HEK293 (cell line): ENCODE results near the gene RBM46.

Source experiments
- CTCF ChIA-PET: fragments of 350-600 bp; formaldehyde crosslinking; extraction: SDS; loops from one replicate; lab custom pipeline; 2021; ENCODE audit warnings: antibody characterized with exemption; lab: Yijun Ruan, JAX
- POLR2A ChIA-PET: fragments of 300-600 bp; formaldehyde crosslinking; extraction: SDS; loops from one replicate; lab custom pipeline; 2020; ENCODE audit warnings: antibody characterized with exemption, inconsistent platforms; lab: Yijun Ruan, JAX
- H3K27ac ChIP-seq: fragments of 200-500 bp; sonication (Bioruptor generic); 2 replicates; pipeline ENCODE4 v1.5.1; 2014; ENCODE audit warnings: low read depth, low read length, control low read depth, inconsistent platforms; ENCODE audit errors: extremely low read depth
- H3K36me3 ChIP-seq, 2 experiments: fragments of 200-500 bp in 1 of 2; sonication (Bioruptor generic) in 1 of 2; 1 replicate in 1 of 2; 2 replicates in 1 of 2; pipeline ENCODE4 v1.5.1; 2014 to 2017; ENCODE audit warnings: inconsistent platforms in 2 of 2, low read length in 2 of 2; ENCODE audit not compliant: control insufficient read depth in 2 of 2, insufficient read depth in 1 of 2
- H3K4me1 ChIP-seq: fragments of 200-500 bp; sonication (Bioruptor generic); 2 replicates; pipeline ENCODE4 v1.5.1; 2014; ENCODE audit warnings: mild to moderate bottlenecking, low read length, inconsistent platforms; ENCODE audit not compliant: control insufficient read depth, insufficient read depth
- H3K4me3 ChIP-seq: 2 replicates; pipeline ENCODE4 v1.5.1; 2011; ENCODE audit warnings: low read depth, mild to moderate bottlenecking, control low read depth, low read length, moderate library complexity
- H3K9me3 ChIP-seq: fragments of 200-500 bp; sonication (Bioruptor generic); 2 replicates; pipeline ENCODE4 v1.5.1; 2014; ENCODE audit warnings: low read depth, low read length, inconsistent platforms; ENCODE audit not compliant: control insufficient read depth, insufficient read depth
- CTCF ChIP-seq: fragments of 450-650 bp; formaldehyde crosslinking; IDR thresholded peaks from 2 replicates; pipeline ENCODE4 v1.5.1; 2016; ENCODE audit warnings: missing biosample characterization, missing genetic modification characterization
- PATZ1 ChIP-seq: fragments of 450-650 bp; formaldehyde crosslinking; IDR thresholded peaks from 2 replicates; pipeline ENCODE4 v1.5.1; 2016; ENCODE audit warnings: missing biosample characterization, missing genetic modification characterization
- ZBTB1 ChIP-seq: fragments of 450-650 bp; formaldehyde crosslinking; IDR thresholded peaks from 2 replicates; pipeline ENCODE4 v1.5.1; 2016; ENCODE audit warnings: missing biosample characterization, missing genetic modification characterization
- ZBTB7A ChIP-seq: fragments of 450-650 bp; formaldehyde crosslinking; IDR thresholded peaks from 2 replicates; pipeline ENCODE4 v1.5.1; 2016; ENCODE audit warnings: low read depth, missing biosample characterization, missing genetic modification characterization
- ZNF114 ChIP-seq: fragments of 450-650 bp; formaldehyde crosslinking; IDR thresholded peaks from 2 replicates; pipeline ENCODE4 v1.5.0; 2017; ENCODE audit warnings: missing biosample characterization, missing genetic modification characterization
- ZNF146 ChIP-seq: fragments of 450-650 bp; formaldehyde crosslinking; IDR thresholded peaks from 2 replicates; pipeline ENCODE4 v1.5.1; 2016; ENCODE audit warnings: missing biosample characterization, missing genetic modification characterization
- ZNF157 ChIP-seq: fragments of 450-650 bp; formaldehyde crosslinking; IDR thresholded peaks from 2 replicates; pipeline ENCODE4 v1.5.1; 2016; ENCODE audit warnings: missing biosample characterization, missing genetic modification characterization
- ZNF19 ChIP-seq: fragments of 450-650 bp; formaldehyde crosslinking; IDR thresholded peaks from 2 replicates; pipeline ENCODE4; 2016; ENCODE audit warnings: missing biosample characterization, missing genetic modification characterization, low read depth
- ZNF223 ChIP-seq: fragments of 450-650 bp; formaldehyde crosslinking; IDR thresholded peaks from 2 replicates; pipeline ENCODE4 v1.5.1; 2016; ENCODE audit warnings: missing biosample characterization, missing genetic modification characterization
- ZNF23 ChIP-seq: fragments of 450-650 bp; formaldehyde crosslinking; IDR thresholded peaks from 2 replicates; pipeline ENCODE4 v1.5.1; 2016; ENCODE audit warnings: missing biosample characterization, missing genetic modification characterization, borderline replicate concordance
- ZNF398 ChIP-seq: fragments of 450-650 bp; formaldehyde crosslinking; IDR thresholded peaks from 2 replicates; pipeline ENCODE4 v1.5.1; 2017; ENCODE audit warnings: missing biosample characterization, missing genetic modification characterization
- ZNF416 ChIP-seq: fragments of 450-650 bp; formaldehyde crosslinking; IDR thresholded peaks from 2 replicates; pipeline ENCODE4 v1.5.1; 2016; ENCODE audit warnings: missing biosample characterization, missing genetic modification characterization
- ZNF48 ChIP-seq: fragments of 450-650 bp; formaldehyde crosslinking; IDR thresholded peaks from 2 replicates; pipeline ENCODE4 v1.5.1; 2016; ENCODE audit warnings: missing biosample characterization, missing genetic modification characterization
- ZNF518A ChIP-seq: fragments of 450-650 bp; formaldehyde crosslinking; conservative IDR thresholded peaks from 2 replicates; pipeline ENCODE4 v1.5.1; 2016; ENCODE audit warnings: low read depth, missing biosample characterization, missing genetic modification characterization
- ZNF521 ChIP-seq: fragments of 450-650 bp; formaldehyde crosslinking; IDR thresholded peaks from 2 replicates; pipeline ENCODE4 v1.5.1; 2017; ENCODE audit warnings: missing biosample characterization, mild to moderate bottlenecking, missing genetic modification characterization
- ZNF530 ChIP-seq: fragments of 450-650 bp; formaldehyde crosslinking; IDR thresholded peaks from 2 replicates; pipeline ENCODE4 v1.5.1; 2016; ENCODE audit warnings: low read depth, missing biosample characterization, missing genetic modification characterization
- ZNF585B ChIP-seq: fragments of 450-650 bp; formaldehyde crosslinking; IDR thresholded peaks from 2 replicates; pipeline ENCODE4 v1.5.1; 2016; ENCODE audit warnings: missing biosample characterization, missing genetic modification characterization
- ZNF777 ChIP-seq: fragments of 450-650 bp; formaldehyde crosslinking; IDR thresholded peaks from 2 replicates; pipeline ENCODE4 v1.5.1; 2017; ENCODE audit warnings: missing biosample characterization, missing genetic modification characterization, borderline replicate concordance

The RBM46 gene

GRCh38 chr4:154822775-154823174 lies 41.7 kb downstream of the RBM46 start:
- Histone ChIP-seq H3K27ac (no peak overlapping the region), H3K4me3 (no peak overlapping the region), H3K9me3 (no peaks in the 10 kb centered on the region), H3K36me3 (no peaks in the 10 kb centered on the region), H3K4me1 (no peaks in the 10 kb centered on the region)
- TF ChIP-seq ZNF157 (tag by site-specific recombination), result no peak
- TF ChIP-seq PATZ1, result no peak
- no peak for TF ChIP-seq ZNF777 (tag by site-specific recombination)
- TF ChIP-seq ZNF23 (tag by site-specific recombination), result no peak
- TF ChIP-seq ZNF521 (tag by site-specific recombination), result no peak
- no peak for TF ChIP-seq ZNF518A
- TF ChIP-seq ZBTB7A (tag by site-specific recombination), result no peak
- TF ChIP-seq ZNF530 (tag by site-specific recombination), result no peak
- no peak for TF ChIP-seq ZNF398
- TF ChIP-seq ZNF416 (tag by site-specific recombination), result no peak
- TF ChIP-seq ZNF19, result no peak
- no peak for TF ChIP-seq ZNF48
- TF ChIP-seq CTCF (tag by site-specific recombination), result no peak
- TF ChIP-seq ZBTB1, result no peak
- no peak for TF ChIP-seq ZNF114
- no peak for TF ChIP-seq ZNF585B (tag by site-specific recombination)
- ChIA-PET CTCF (no interaction called here), POLR2A (no interaction called here)

GRCh38 chr4:154836030-154836429 lies 55.0 kb downstream of the RBM46 start:
- Histone ChIP-seq H3K27ac (no peak overlapping the region), H3K4me1 (no peaks in the 10 kb centered on the region), H3K4me3 (no peak overlapping the region), H3K36me3 (no peaks in the 10 kb centered on the region), H3K9me3 (no peaks in the 10 kb centered on the region)
- no peak for TF ChIP-seq ZNF223
- no peak for TF ChIP-seq ZNF146
- POLR2A ChIA-PET, result no interaction called here
- CTCF ChIA-PET, result interaction anchor here (0.7 kb wide), 1 partner anchor 95 kb away, joined by 3 read pairs; no protein-coding TSS in a partner anchor
